Neural cell (in vitro differentiated cells): ENCODE data around the gene NCAPH2. TPM values are rescaled to one million over a fixed set of nuclear protein-coding genes. Genes with fewer than 3 reads are reported as not detected.

Source experiments
- H2AFZ ChIP-seq: fragments of 200-600, 300-800 bp; sonication (generic), shearing (Covaris generic); 2 replicates; pipeline ENCODE4 v1.6.0; 2014; ENCODE audit warnings: low read depth, mild to moderate bottlenecking, antibody characterized with exemption, low read length, moderate library complexity
- H3F3A ChIP-seq: fragments of 200-600 bp; shearing (Covaris generic); 2 replicates; pipeline ENCODE4 v1.6.1; 2016; ENCODE audit warnings: mild to moderate bottlenecking, moderate library complexity, mixed read lengths, antibody characterized with exemption, low read length; ENCODE audit not compliant: insufficient read depth, poor library complexity, severe bottlenecking
- H3K27ac ChIP-seq: fragments of 200-600, 300-800 bp; sonication (generic), shearing (Covaris generic); 2 replicates; pipeline ENCODE4 v1.5.1; 2014; ENCODE audit warnings: mild to moderate bottlenecking, low read length, moderate library complexity
- H3K27me3 ChIP-seq: fragments of 300-800, 200-600 bp; sonication (generic), shearing (Covaris generic); 2 replicates; pipeline ENCODE4 v1.6.0; 2014; ENCODE audit warnings: mild to moderate bottlenecking, low read depth, low read length, moderate library complexity; ENCODE audit not compliant: insufficient read depth
- H3K36me3 ChIP-seq: fragments of 300-800, 200-600 bp; sonication (generic), shearing (Covaris generic); 2 replicates; pipeline ENCODE4 v1.5.1; 2014; ENCODE audit warnings: mild to moderate bottlenecking, antibody characterized with exemption, low read length, moderate library complexity; ENCODE audit not compliant: insufficient read depth
- H3K4me2 ChIP-seq: fragments of 300-800, 200-600 bp; sonication (generic), shearing (Covaris generic); 2 replicates; pipeline ENCODE4 v1.6.0; 2014; ENCODE audit warnings: mild to moderate bottlenecking, low read length
- H3K4me3 ChIP-seq: fragments of 300-800, 200-600 bp; sonication (generic), shearing (Covaris generic); 2 replicates; pipeline ENCODE4 v1.5.1; 2014; ENCODE audit warnings: mild to moderate bottlenecking, low read length, moderate library complexity
- H3K79me2 ChIP-seq: fragments of 200-600 bp; shearing (Covaris generic); replicated peaks from 2 replicates; pipeline ENCODE4 v1.6.0; 2014; ENCODE audit warnings: mild to moderate bottlenecking, low read length, moderate library complexity; ENCODE audit not compliant: insufficient read depth
- H3K9ac ChIP-seq: fragments of 300-800, 200-600 bp; sonication (generic), shearing (Covaris generic); 2 replicates; pipeline ENCODE4 v1.6.1; 2016; ENCODE audit warnings: mild to moderate bottlenecking, low read length, mixed read lengths
- H3K9me2 ChIP-seq: fragments of 200-600 bp; shearing (Covaris generic); 2 replicates; pipeline ENCODE4 v1.6.1; 2016; ENCODE audit warnings: mild to moderate bottlenecking, low read length, mixed read lengths; ENCODE audit not compliant: insufficient read depth
- H3K9me3 ChIP-seq: fragments of 200-600, 300-800 bp; sonication (generic), shearing (Covaris generic); 2 replicates; pipeline ENCODE4 v1.6.1; 2016; ENCODE audit warnings: mild to moderate bottlenecking, mixed run types, low read length, moderate library complexity, mixed read lengths
- H4K20me1 ChIP-seq: fragments of 200-600 bp; shearing (Covaris generic); 2 replicates; pipeline ENCODE4 v1.6.1; 2016; ENCODE audit warnings: mild to moderate bottlenecking, mixed run types; ENCODE audit not compliant: insufficient read depth
- CTCF ChIP-seq: fragments of 450-650 bp; IDR thresholded peaks from 2 replicates; pipeline ENCODE4 v1.5.1; 2014; ENCODE audit warnings: antibody characterized with exemption, mild to moderate bottlenecking, moderate library complexity; ENCODE audit not compliant: poor library complexity, severe bottlenecking
- EP300 ChIP-seq: fragments of 450-650 bp; conservative IDR thresholded peaks from 2 replicates; pipeline ENCODE4 v1.6.1; 2014; ENCODE audit warnings: antibody characterized with exemption, mild to moderate bottlenecking, moderate library complexity; ENCODE audit not compliant: poor library complexity, severe bottlenecking
- EZH2 ChIP-seq: fragments of 200-600, 300-800 bp; shearing (Covaris generic), sonication (generic); IDR thresholded peaks from 2 replicates; pipeline ENCODE4 v1.6.1; 2014; ENCODE audit warnings: antibody characterized with exemption, low read length, borderline replicate concordance, mild to moderate bottlenecking; ENCODE audit not compliant: insufficient read depth, poor library complexity, severe bottlenecking
- MXI1 ChIP-seq: fragments of 450-650 bp; conservative IDR thresholded peaks from 2 replicates; pipeline ENCODE4 v1.6.1; 2014; ENCODE audit warnings: antibody characterized with exemption, mild to moderate bottlenecking; ENCODE audit not compliant: poor library complexity, severe bottlenecking
- POLR2AphosphoS5 ChIP-seq: IDR thresholded peaks from 2 replicates; pipeline ENCODE4 v1.6.1; 2012
- RAD21 ChIP-seq: fragments of 450-650 bp; conservative IDR thresholded peaks from 2 replicates; pipeline ENCODE4 v1.6.1; 2014; ENCODE audit warnings: antibody characterized with exemption, mild to moderate bottlenecking, moderate library complexity
- SMC3 ChIP-seq: fragments of 450-650 bp; conservative IDR thresholded peaks from 2 replicates; pipeline ENCODE4 v1.6.1; 2014; ENCODE audit warnings: antibody characterized with exemption, mild to moderate bottlenecking, moderate library complexity; ENCODE audit not compliant: poor library complexity
- TAF1 ChIP-seq: IDR thresholded peaks from 2 replicates; pipeline ENCODE4 v1.6.1; 2012; ENCODE audit warnings: low read depth
- polyA plus RNA-seq: library from polyadenylated mRNA; depleted of rRNA; stranded (reverse); fragments of >200 nt; gene quantifications from 2 replicates; pipeline ENCODE4 v1.2.3, GENCODE V29; 2014
- TF ChIP-seq, protein P1 (sequence below): IDR thresholded peaks from 2 replicates; pipeline ENCODE4 v1.6.1; 2012; ENCODE audit warnings: borderline replicate concordance

The NCAPH2 gene
- polyA plus RNA-seq, 1 donor from 2014 or later: 81.1 TPM

DNA sequence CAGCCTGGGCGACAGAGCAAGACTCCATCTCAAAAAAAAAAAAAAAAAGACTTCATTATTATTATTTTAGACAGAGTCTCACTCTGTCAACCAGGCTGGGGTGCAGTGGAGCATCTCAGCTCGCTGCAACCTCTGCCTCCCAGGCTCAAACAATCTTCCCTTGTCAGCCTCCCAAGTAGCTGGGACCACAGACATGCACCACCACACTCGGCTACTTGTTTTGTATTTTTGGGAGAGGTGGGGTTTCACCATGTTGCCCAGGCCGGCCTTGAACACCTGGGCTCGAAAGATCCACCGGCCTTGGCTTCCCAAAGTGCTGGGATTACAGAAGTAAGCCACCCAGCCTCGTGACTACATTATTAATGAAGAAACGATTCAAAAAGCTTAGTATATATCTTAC lies 27.1 kb downstream of the NCAPH2 start:
- H2AFZ ChIP-seq: no peak overlapping the region
- H3K4me3 ChIP-seq: no peak overlapping the region
- H3K9ac ChIP-seq: no peak overlapping the region
- H3K36me3 ChIP-seq: no peaks in the 10 kb centered on the region
- no peaks in the 10 kb centered on the region for H3K9me3 ChIP-seq
- H3K4me2 ChIP-seq: no peak overlapping the region
- TF ChIP-seq TAF1 (no peak), MXI1 (no peak), CTCF (no peak), POLR2AphosphoS5 (no peak), RAD21 (no peak), EZH2 (no peak), EP300 (no peak), SMC3 (no peak)
- TF ChIP-seq, protein P1, sequence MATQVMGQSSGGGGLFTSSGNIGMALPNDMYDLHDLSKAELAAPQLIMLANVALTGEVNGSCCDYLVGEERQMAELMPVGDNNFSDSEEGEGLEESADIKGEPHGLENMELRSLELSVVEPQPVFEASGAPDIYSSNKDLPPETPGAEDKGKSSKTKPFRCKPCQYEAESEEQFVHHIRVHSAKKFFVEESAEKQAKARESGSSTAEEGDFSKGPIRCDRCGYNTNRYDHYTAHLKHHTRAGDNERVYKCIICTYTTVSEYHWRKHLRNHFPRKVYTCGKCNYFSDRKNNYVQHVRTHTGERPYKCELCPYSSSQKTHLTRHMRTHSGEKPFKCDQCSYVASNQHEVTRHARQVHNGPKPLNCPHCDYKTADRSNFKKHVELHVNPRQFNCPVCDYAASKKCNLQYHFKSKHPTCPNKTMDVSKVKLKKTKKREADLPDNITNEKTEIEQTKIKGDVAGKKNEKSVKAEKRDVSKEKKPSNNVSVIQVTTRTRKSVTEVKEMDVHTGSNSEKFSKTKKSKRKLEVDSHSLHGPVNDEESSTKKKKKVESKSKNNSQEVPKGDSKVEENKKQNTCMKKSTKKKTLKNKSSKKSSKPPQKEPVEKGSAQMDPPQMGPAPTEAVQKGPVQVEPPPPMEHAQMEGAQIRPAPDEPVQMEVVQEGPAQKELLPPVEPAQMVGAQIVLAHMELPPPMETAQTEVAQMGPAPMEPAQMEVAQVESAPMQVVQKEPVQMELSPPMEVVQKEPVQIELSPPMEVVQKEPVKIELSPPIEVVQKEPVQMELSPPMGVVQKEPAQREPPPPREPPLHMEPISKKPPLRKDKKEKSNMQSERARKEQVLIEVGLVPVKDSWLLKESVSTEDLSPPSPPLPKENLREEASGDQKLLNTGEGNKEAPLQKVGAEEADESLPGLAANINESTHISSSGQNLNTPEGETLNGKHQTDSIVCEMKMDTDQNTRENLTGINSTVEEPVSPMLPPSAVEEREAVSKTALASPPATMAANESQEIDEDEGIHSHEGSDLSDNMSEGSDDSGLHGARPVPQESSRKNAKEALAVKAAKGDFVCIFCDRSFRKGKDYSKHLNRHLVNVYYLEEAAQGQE: no peak
- H3F3A ChIP-seq: no peaks in the 10 kb centered on the region
- H3K27ac ChIP-seq: no peak overlapping the region
- no peaks in the 10 kb centered on the region for H3K9me2 ChIP-seq
- no peaks in the 10 kb centered on the region for H3K79me2 ChIP-seq
- no peaks in the 10 kb centered on the region for H4K20me1 ChIP-seq
- peaks cover 26% of the 10 kb centered on the region for H3K27me3 ChIP-seq

DNA sequence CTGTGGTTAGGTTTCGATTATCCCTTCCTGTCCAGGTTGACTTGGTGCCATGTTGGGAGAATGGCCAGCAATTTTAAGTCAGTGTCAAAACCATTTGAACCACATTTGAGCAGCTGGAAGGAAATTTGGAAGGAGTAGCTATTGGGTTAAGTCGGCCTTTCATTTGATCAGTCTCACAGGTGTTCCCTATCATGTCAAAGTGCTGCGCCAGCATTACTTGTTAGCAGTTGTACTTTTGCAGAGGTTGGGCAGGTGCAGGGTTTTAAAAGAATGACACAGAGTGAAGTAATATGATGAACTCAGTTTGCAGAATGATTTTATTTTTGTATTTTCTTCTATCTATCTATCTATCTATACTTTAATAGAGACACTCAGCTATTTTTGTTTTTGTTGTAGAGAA lies 28.2 kb downstream of the NCAPH2 start:
- Histone ChIP-seq H3K79me2 (no peaks in the 10 kb centered on the region), H3F3A (no peaks in the 10 kb centered on the region), H3K9me3 (no peaks in the 10 kb centered on the region), H3K27me3 (peaks cover 15% of the 10 kb centered on the region), H3K4me2 (no peak overlapping the region), H3K27ac (no peak overlapping the region), H3K36me3 (no peaks in the 10 kb centered on the region), H4K20me1 (no peaks in the 10 kb centered on the region), H3K9ac (no peak overlapping the region), H2AFZ (no peak overlapping the region), H3K4me3 (no peak overlapping the region), H3K9me2 (no peaks in the 10 kb centered on the region)
- TF ChIP-seq SMC3 (no peak), EZH2 (no peak), TAF1 (no peak)

DNA sequence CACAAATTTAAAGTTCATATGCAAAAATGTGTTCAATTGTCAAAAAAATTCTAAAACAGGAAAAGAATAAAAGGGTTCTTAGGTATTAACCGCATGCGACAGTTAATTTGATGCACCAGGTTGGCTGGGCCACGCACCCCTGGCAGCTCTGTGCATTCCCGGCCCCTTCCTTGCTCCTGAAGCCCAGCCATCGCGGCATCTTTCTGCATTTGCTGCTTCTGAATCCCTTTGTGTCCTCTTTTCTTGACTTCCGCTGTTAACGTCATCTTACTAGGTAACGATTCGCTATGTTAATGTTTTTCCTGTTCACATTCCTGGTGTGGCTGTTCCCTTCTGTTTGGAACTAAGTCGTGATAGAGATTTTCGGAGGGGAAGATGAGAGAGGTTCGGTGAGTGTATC lies 29.7 kb downstream of the NCAPH2 start:
- Histone ChIP-seq H3K9me3 (no peaks in the 10 kb centered on the region), H3K9ac (no peak overlapping the region), H3K36me3 (no peaks in the 10 kb centered on the region), H3K4me2 (no peak overlapping the region), H3K27me3 (no peaks in the 10 kb centered on the region), H2AFZ (no peak overlapping the region), H3K4me3 (no peak overlapping the region), H3K9me2 (no peaks in the 10 kb centered on the region), H4K20me1 (no peaks in the 10 kb centered on the region), H3F3A (no peaks in the 10 kb centered on the region), H3K27ac (no peak overlapping the region), H3K79me2 (no peaks in the 10 kb centered on the region)
- TF ChIP-seq RAD21 (no peak), TAF1 (no peak), SMC3 (no peak), CTCF (no peak), POLR2AphosphoS5 (no peak), EZH2 (no peak), MXI1 (no peak), EP300 (no peak)
- TF ChIP-seq, protein P1: no peak
